IMR-90 (cell line): ENCODE measurements around the gene KLF17. TPM values are rescaled to one million over a fixed set of nuclear protein-coding genes. Genes with fewer than 3 reads are reported as not detected.

Experiments
- ATAC-seq: fragments of 200-7000 bp; cut with Tn5 transposase; 2 replicates; pipeline ENCODE4 v1.9.1; 2020; ENCODE audit warnings: low read depth, mild to moderate bottlenecking, moderate library complexity
- BruUV-seq: library from RNA; stranded (reverse); fragments of 400-500 nt; replicated peaks from 2 replicates; lab custom pipeline; 2021; lab: Mats Ljungman, UMichigan
- CTCF ChIA-PET: fragments of 300-600 bp; formaldehyde crosslinking; extraction: SDS; loops from one replicate; lab custom pipeline; 2021; ENCODE audit warnings: antibody characterized with exemption; lab: Yijun Ruan, JAX
- POLR2A ChIA-PET: fragments of 300-600 bp; sonication (Branson Sonifier 250); formaldehyde crosslinking; loops from one replicate; lab custom pipeline; 2022; ENCODE audit warnings: antibody characterized with exemption; ENCODE audit not compliant: unreplicated experiment; lab: Charles Lee
- DNase-seq: peaks from one replicate; pipeline ENCODE4 v3.0.0; 2013
- H2AFZ ChIP-seq: replicated peaks from 2 replicates; pipeline ENCODE3; 2013; ENCODE audit warnings: low read length, mild to moderate bottlenecking; ENCODE audit not compliant: poor library complexity
- H2AK5ac ChIP-seq: 2 replicates; pipeline ENCODE4 v1.6.1; 2013; ENCODE audit warnings: low read depth, low read length, inconsistent platforms
- H2AK9ac ChIP-seq: replicated peaks from 2 replicates; pipeline ENCODE3; 2013; ENCODE audit warnings: mild to moderate bottlenecking, low read depth, low read length, moderate library complexity; ENCODE audit not compliant: poor library complexity
- H2BK120ac ChIP-seq: 2 replicates; pipeline ENCODE4 v1.6.1; 2013; ENCODE audit warnings: low read depth, low read length, inconsistent platforms
- H2BK15ac ChIP-seq: 3 replicates; pipeline ENCODE4 v1.6.1; 2013; ENCODE audit warnings: low read depth, low read length, inconsistent platforms
- H2BK20ac ChIP-seq: 2 replicates; pipeline ENCODE4 v1.6.1; 2013; ENCODE audit warnings: low read depth, mild to moderate bottlenecking, inconsistent platforms, low read length, moderate library complexity
- H2BK5ac ChIP-seq: 2 replicates; pipeline ENCODE4 v1.6.1; 2013; ENCODE audit warnings: mild to moderate bottlenecking, low read depth, low read length, inconsistent platforms; ENCODE audit not compliant: poor library complexity, severe bottlenecking
- H3K14ac ChIP-seq: replicated peaks from 2 replicates; pipeline ENCODE4 v1.6.1; 2013; ENCODE audit warnings: low read depth, low read length, inconsistent platforms
- H3K18ac ChIP-seq: 2 replicates; pipeline ENCODE4 v1.6.1; 2013; ENCODE audit warnings: low read depth, low read length, control low read depth
- H3K23ac ChIP-seq: 2 replicates; pipeline ENCODE4 v1.6.1; 2013; ENCODE audit warnings: low read depth, low read length, inconsistent platforms
- H3K27ac ChIP-seq: 2 replicates; pipeline ENCODE4 v1.5.1; 2013; ENCODE audit warnings: mild to moderate bottlenecking, control low read depth, low read length; ENCODE audit not compliant: insufficient read depth
- H3K27me3 ChIP-seq: 2 replicates; pipeline ENCODE4 v1.6.1; 2013; ENCODE audit warnings: low read length; ENCODE audit not compliant: control insufficient read depth, insufficient read depth
- H3K36me3 ChIP-seq: 2 replicates; pipeline ENCODE4 v1.6.1; 2013; ENCODE audit warnings: low read length, mixed read lengths; ENCODE audit not compliant: control insufficient read depth, insufficient read depth
- H3K4ac ChIP-seq: 2 replicates; pipeline ENCODE4 v1.6.1; 2013; ENCODE audit warnings: low read depth, low read length, inconsistent platforms
- H3K4me1 ChIP-seq: 2 replicates; pipeline ENCODE4 v1.6.1; 2013; ENCODE audit warnings: low read length, mixed read lengths; ENCODE audit not compliant: control insufficient read depth, insufficient read depth
- H3K4me2 ChIP-seq: 2 replicates; pipeline ENCODE4 v1.6.1; 2013; ENCODE audit warnings: low read depth, mild to moderate bottlenecking, control low read depth, low read length, moderate library complexity
- H3K4me3 ChIP-seq: 2 replicates; pipeline ENCODE4 v1.5.1; 2013; ENCODE audit warnings: low read depth, mild to moderate bottlenecking, control low read depth, low read length, moderate library complexity; ENCODE audit not compliant: insufficient read depth
- H3K56ac ChIP-seq: 2 replicates; pipeline ENCODE4 v1.6.1; 2013; ENCODE audit warnings: low read length, inconsistent platforms; ENCODE audit not compliant: insufficient read depth; ENCODE audit errors: extremely low read depth
- H3K79me1 ChIP-seq, 2 experiments: 2 replicates each; pipeline ENCODE4 v1.6.1; 2013; ENCODE audit warnings: low read length in 2 of 2, inconsistent platforms in 1 of 2, low read depth in 1 of 2
- H3K9ac ChIP-seq: 2 replicates; pipeline ENCODE4 v1.6.1; 2013; ENCODE audit warnings: low read depth, low read length, control low read depth
- H3K9me1 ChIP-seq: 2 replicates; pipeline ENCODE4 v1.6.1; 2013; ENCODE audit warnings: low read length, inconsistent platforms; ENCODE audit not compliant: insufficient read depth
- H3K9me3 ChIP-seq: 2 replicates; pipeline ENCODE4 v1.6.1; 2013; ENCODE audit warnings: low read length; ENCODE audit not compliant: control insufficient read depth, insufficient read depth
- H4K20me1 ChIP-seq: 2 replicates; pipeline ENCODE4 v1.6.1; 2013; ENCODE audit warnings: low read length, inconsistent platforms; ENCODE audit not compliant: insufficient read depth
- H4K5ac ChIP-seq: 2 replicates; pipeline ENCODE4 v1.6.1; 2013; ENCODE audit warnings: mild to moderate bottlenecking, low read depth, low read length, control low read depth
- H4K8ac ChIP-seq, 2 experiments: 2 replicates each; pipeline ENCODE4 v1.6.1; 2013; ENCODE audit warnings: low read depth in 2 of 2, low read length in 2 of 2, control low read depth in 1 of 2, inconsistent platforms in 1 of 2
- H4K91ac ChIP-seq: 2 replicates; pipeline ENCODE4 v1.6.1; 2013; ENCODE audit warnings: low read depth, low read length, inconsistent platforms; ENCODE audit not compliant: insufficient read depth
- BHLHE40 ChIP-seq: fragments of 150-350 bp; IDR thresholded peaks from 2 replicates; pipeline ENCODE4 v1.6.1; 2016; ENCODE audit warnings: mild to moderate bottlenecking, low read depth, low read length
- CEBPB ChIP-seq: IDR thresholded peaks from 2 replicates; pipeline ENCODE4 v1.6.1; 2012; ENCODE audit warnings: low read depth, low read length, improper control_type of control experiment
- FOS ChIP-seq: fragments of 150-350 bp; IDR thresholded peaks from 2 replicates; pipeline ENCODE4 v1.6.1; 2016; ENCODE audit warnings: low read depth, low read length
- MAZ ChIP-seq: IDR thresholded peaks from 2 replicates; pipeline ENCODE4 v1.6.1; 2012; ENCODE audit warnings: low read depth, mild to moderate bottlenecking, low read length, improper control_type of control experiment, moderate library complexity, borderline replicate concordance
- MXI1 ChIP-seq: IDR thresholded peaks from 2 replicates; pipeline ENCODE4 v1.6.1; 2012; ENCODE audit warnings: low read depth, mild to moderate bottlenecking, low read length, moderate library complexity, borderline replicate concordance
- NFE2L2 ChIP-seq: fragments of 150-350 bp; IDR thresholded peaks from 2 replicates; pipeline ENCODE4 v1.6.1; 2016; ENCODE audit warnings: low read depth, mild to moderate bottlenecking, low read length
- RAD21 ChIP-seq: IDR thresholded peaks from 2 replicates; pipeline ENCODE4 v1.6.1; 2012; ENCODE audit warnings: low read length, improper control_type of control experiment
- RCOR1 ChIP-seq: IDR thresholded peaks from 2 replicates; pipeline ENCODE4 v1.6.1; 2012; ENCODE audit warnings: mild to moderate bottlenecking, low read length, improper control_type of control experiment; ENCODE audit not compliant: insufficient replicate concordance
- RFX5 ChIP-seq: IDR thresholded peaks from 2 replicates; pipeline ENCODE4 v1.8.0; 2012; ENCODE audit warnings: low read depth, mild to moderate bottlenecking, low read length, moderate library complexity
- whole genome bisulfite sequencing, 2 experiments: methylation state at CpG; one replicate each; pipeline versions ENCODE4 v1.1.5 to v1.1.7; 2013; ENCODE audit warnings: missing lambda C conversion rate in 2 of 2; ENCODE audit not compliant: insufficient read length in 1 of 2; ENCODE audit errors: extremely low coverage in 2 of 2; 5-methylcytosine and 5-hydroxymethylcytosine counted together
- dilution Hi-C: fragments of 300-500 bp; cut with HindIII; formaldehyde crosslinking; loops from one replicate; pipeline ENCODE4 v1.14.3; 2018; ENCODE audit warnings: low sequenced_read_pairs; ENCODE audit not compliant: unreplicated experiment
- in situ Hi-C: fragments of 300-500 bp; cut with MboI; formaldehyde crosslinking; loops from 3 replicates; pipeline ENCODE4 v1.14.3; 2019; ENCODE audit warnings: low sequenced_read_pairs, inconsistent platforms, mixed read lengths
- intact Hi-C: fragments of 100-400 bp; cut with micrococcal nuclease; formaldehyde crosslinking; loops from 2 replicates; pipeline ENCODE4 v1.10.0; 2022
- polyA plus RNA-seq, 3 experiments: library from polyadenylated mRNA; depleted of rRNA; stranded (reverse); fragments of >200 nt; gene quantifications; 2 replicates each; pipeline ENCODE4 v1.2.3, GENCODE V29; 2012; ENCODE audit warnings: low replicate concordance in 1 of 3
- total RNA-seq: library from RNA; depleted of rRNA; stranded (reverse); fragments of >200 nt; gene quantifications from 2 replicates; pipeline ENCODE4 v1.2.3, GENCODE V29; 2012
- TF ChIP-seq, protein P1 (sequence below): fragments of 150-350 bp; IDR thresholded peaks from 2 replicates; pipeline ENCODE4 v1.6.1; 2017; ENCODE audit warnings: mild to moderate bottlenecking, antibody characterized with exemption, low read length, low read depth

KLF17 gene
- total and polyA plus RNA-seq, 2 of the 4 experiments (the other 2 are of a cell fraction), result 0.17 to 0.36 TPM

DNA sequence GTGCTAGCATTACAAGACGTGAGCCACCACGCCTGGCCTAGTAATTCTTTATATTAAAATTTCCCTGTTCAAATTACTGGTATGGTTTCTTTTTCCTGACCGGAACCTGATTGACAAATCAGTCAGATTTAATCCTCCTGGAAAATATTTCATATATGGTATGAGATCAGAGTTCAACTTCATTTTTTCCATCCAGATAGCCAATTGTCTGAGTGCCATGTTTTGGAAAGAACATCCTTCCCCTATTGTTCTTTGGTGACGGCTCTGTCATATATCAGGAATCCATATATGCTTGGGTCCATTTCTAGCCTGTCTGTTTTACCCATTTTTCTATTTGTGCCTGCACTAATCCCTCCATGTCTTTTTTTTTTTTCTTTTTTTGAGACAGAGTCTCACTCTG, 39.1 kb upstream of the KLF17 start:
- no peaks in the 10 kb centered on the region for H3K9me1 ChIP-seq
- no peak overlapping the region for H2AFZ ChIP-seq
- no peak overlapping the region for H3K4ac ChIP-seq
- 0 out of 2 replicates have a peak, but pooled peaks cover 2% of the 10 kb centered on the region for H3K4me1 ChIP-seq
- ATAC-seq (no peak), DNase-seq (no peak)
- H3K23ac ChIP-seq, result no peak overlapping the region
- H2BK20ac ChIP-seq, result no peak overlapping the region
- dilution Hi-C loops (no loop called here), intact Hi-C loops (no loop called here), in situ Hi-C loops (no loop called here)
- H3K79me1 ChIP-seq, result no peaks in the 10 kb centered on the region
- no peak overlapping the region for H4K8ac ChIP-seq
- no peak overlapping the region for H2BK120ac ChIP-seq
- no TSS peak for BruUV-seq
- no peak overlapping the region for H2BK15ac ChIP-seq
- H3K14ac ChIP-seq, result no peak overlapping the region
- H4K5ac ChIP-seq, result no peak overlapping the region
- POLR2A ChIA-PET, result no interaction called here
- no peak overlapping the region for H3K4me3 ChIP-seq
- H3K9ac ChIP-seq, result no peak overlapping the region
- no peaks in the 10 kb centered on the region for H4K20me1 ChIP-seq
- H3K56ac ChIP-seq, result no peak overlapping the region
- no peaks in the 10 kb centered on the region for H3K36me3 ChIP-seq
- H3K9me3 ChIP-seq, result no peaks in the 10 kb centered on the region
- no peak overlapping the region for H2BK5ac ChIP-seq
- no peak overlapping the region for H3K27ac ChIP-seq
- no peak overlapping the region for H4K91ac ChIP-seq
- CTCF ChIA-PET, result no interaction called here
- no peak overlapping the region for H3K4me2 ChIP-seq
- H3K18ac ChIP-seq, result no peak overlapping the region
- H2AK9ac ChIP-seq, result no peak overlapping the region
- WGBS, 2 experiments, result 100% methylated on average over 1 of the region's 4 CpGs; no CpG with 5 or more reads in 1 of the 2 experiments
- no peaks in the 10 kb centered on the region for H3K27me3 ChIP-seq
- no peak for TF ChIP-seq NFE2L2
- no peak for TF ChIP-seq CEBPB
- no peak for TF ChIP-seq RFX5
- no peak for TF ChIP-seq MXI1
- TF ChIP-seq BHLHE40, result no peak
- no peak for TF ChIP-seq RAD21
- TF ChIP-seq MAZ, result no peak
- TF ChIP-seq RCOR1, result no peak
- no peak for TF ChIP-seq FOS
- TF ChIP-seq, protein P1, sequence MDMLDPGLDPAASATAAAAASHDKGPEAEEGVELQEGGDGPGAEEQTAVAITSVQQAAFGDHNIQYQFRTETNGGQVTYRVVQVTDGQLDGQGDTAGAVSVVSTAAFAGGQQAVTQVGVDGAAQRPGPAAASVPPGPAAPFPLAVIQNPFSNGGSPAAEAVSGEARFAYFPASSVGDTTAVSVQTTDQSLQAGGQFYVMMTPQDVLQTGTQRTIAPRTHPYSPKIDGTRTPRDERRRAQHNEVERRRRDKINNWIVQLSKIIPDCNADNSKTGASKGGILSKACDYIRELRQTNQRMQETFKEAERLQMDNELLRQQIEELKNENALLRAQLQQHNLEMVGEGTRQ, result no peak
- H2AK5ac ChIP-seq, result no peak overlapping the region
